ENCODE results near the gene TWNK.

The TWNK gene

DNA sequence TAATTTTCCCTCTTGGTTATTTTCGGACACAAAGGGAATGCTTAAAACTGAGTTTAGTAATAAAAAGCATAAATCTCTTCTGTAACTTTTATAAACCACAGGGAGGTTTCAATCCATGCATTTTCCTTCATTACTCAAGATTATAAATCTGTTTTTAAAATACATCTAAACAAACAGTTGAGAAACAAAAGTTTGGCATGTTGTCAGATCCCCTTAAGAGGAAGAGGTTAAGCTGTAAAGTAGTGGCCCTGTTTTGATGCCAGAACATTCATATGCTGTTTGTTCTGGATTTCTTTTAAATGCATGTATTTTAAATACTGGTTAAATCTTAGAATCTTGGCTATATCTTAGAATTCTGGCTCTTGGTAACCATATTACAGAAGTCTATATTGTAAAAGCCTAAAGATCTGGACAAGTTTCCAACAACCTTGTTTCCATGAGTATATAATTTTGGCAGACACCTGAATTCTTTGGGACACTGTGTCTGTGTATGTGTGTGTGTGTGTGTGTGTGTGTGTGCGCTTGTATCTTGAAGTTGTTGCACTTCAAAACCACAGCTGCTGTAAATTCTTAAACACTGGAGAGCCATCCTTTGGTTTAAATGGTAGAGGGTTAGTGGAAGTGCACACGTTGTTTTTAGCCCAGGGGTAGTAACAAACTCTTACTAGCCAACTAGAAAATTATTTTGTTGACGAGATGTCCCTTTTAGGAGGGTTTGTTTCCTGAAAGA, 24.8 kb upstream of the TWNK start:
- TF ChIP-seq, protein P1, sequence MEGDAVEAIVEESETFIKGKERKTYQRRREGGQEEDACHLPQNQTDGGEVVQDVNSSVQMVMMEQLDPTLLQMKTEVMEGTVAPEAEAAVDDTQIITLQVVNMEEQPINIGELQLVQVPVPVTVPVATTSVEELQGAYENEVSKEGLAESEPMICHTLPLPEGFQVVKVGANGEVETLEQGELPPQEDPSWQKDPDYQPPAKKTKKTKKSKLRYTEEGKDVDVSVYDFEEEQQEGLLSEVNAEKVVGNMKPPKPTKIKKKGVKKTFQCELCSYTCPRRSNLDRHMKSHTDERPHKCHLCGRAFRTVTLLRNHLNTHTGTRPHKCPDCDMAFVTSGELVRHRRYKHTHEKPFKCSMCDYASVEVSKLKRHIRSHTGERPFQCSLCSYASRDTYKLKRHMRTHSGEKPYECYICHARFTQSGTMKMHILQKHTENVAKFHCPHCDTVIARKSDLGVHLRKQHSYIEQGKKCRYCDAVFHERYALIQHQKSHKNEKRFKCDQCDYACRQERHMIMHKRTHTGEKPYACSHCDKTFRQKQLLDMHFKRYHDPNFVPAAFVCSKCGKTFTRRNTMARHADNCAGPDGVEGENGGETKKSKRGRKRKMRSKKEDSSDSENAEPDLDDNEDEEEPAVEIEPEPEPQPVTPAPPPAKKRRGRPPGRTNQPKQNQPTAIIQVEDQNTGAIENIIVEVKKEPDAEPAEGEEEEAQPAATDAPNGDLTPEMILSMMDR (conservative IDR thresholded peaks at IDR 0.05; ENCODE audit: low read length) = no peak
- H3K4me3 ChIP-seq (ENCODE audit: low read length) = no peak overlapping the region
- DNase-seq (ENCODE audit: low read depth) = no peak

DNA sequence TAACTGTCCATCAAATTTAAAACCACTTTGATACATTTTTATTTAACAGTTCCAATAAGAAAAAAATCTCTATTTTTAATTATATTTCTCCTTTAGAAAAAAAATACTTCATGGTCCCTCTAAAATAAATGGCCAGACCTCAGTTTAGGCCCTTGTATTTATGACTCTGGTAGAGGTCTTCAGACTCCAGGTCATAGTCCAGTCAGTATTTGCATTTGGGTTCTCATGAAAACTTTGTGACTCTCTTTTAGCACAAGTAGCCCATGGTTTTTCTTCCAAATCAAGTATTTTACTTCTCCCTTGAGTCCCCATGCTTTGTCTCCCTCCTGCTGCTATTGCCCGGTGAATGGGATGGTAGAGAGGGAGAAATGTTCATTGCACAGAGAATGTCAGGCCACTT, 23.5 kb upstream of the TWNK start:
- no peak for DNase-seq (ENCODE audit: low read depth)
- no peak overlapping the region for H3K4me3 ChIP-seq (ENCODE audit: low read length)
- TF ChIP-seq, protein P1 (conservative IDR thresholded peaks at IDR 0.05; ENCODE audit: low read length) = no peak

DNA sequence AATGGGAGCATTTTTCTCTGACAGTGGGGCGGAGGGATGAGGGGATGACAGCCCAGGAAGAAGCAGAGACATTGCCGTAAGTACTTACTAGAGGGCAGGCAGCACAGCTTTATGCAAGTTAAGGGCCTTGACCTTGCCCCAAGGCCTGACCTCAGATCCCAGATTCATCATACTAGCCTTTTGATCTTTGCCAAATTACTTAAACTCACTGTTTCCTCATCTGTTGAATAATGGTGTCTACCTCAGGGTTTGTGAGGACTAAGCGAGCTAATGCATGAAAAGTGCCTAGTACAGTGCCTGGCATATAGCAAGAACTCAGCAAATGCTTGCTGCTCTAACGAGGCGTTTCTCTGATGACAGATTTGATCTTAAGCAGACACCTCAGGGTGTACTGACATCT, 21.5 kb upstream of the TWNK start:
- TF ChIP-seq, protein P1 (conservative IDR thresholded peaks at IDR 0.05; ENCODE audit: low read length) = no peak

DNA sequence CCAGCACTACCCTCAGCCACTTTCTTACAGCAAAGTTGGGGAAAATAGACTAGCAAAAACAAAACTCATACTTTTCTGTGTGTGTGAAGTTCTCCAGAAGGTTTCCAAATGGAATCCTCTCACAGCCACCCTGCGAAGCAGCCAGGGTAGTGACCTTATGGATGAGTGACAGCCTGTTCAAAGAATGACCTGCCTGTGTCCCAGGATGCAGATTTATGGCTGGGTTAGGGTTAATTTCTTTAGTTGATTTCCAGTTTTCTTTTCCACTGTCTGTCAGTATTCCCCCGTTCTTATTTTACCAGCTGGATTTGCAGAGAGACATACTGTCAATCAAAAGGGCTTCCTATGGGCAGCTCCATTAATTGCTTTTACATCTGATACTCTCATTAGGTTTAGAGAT, 20.5 kb upstream of the TWNK start:
- H3K4me3 ChIP-seq (ENCODE audit: low read length) = no peak overlapping the region
- TF ChIP-seq, protein P1 (conservative IDR thresholded peaks at IDR 0.05; ENCODE audit: low read length) = no peak
- DNase-seq (ENCODE audit: low read depth) = no peak

More for the DNA sequence above, 21.5 kb upstream of the TWNK start:
- DNase-seq (ENCODE audit: low read depth) = no peak
- no peak overlapping the region for H3K4me3 ChIP-seq (ENCODE audit: low read length)

DNA sequence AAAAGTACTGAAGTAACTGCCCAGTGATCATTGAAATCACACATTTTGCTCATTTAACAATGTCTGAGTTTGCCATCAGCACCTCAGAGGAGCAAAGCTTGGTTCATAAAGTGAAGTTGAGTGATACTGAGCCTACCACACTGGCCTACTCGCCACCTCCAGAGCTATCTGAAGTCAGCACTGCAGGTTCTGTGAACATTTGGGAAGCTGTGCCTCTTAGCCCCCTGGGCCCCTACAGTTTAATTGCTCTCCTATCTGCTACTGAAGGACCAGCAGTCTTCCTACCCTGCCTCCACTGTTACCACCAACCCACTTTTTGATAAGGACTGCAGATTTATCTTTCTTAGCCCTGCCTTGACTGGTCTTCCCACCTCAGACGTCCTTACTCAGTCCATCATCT, 20.0 kb upstream of the TWNK start:
- DNase-seq (ENCODE audit: low read depth) = no peak
- TF ChIP-seq, protein P1 (conservative IDR thresholded peaks at IDR 0.05; ENCODE audit: low read length) = no peak

DNA sequence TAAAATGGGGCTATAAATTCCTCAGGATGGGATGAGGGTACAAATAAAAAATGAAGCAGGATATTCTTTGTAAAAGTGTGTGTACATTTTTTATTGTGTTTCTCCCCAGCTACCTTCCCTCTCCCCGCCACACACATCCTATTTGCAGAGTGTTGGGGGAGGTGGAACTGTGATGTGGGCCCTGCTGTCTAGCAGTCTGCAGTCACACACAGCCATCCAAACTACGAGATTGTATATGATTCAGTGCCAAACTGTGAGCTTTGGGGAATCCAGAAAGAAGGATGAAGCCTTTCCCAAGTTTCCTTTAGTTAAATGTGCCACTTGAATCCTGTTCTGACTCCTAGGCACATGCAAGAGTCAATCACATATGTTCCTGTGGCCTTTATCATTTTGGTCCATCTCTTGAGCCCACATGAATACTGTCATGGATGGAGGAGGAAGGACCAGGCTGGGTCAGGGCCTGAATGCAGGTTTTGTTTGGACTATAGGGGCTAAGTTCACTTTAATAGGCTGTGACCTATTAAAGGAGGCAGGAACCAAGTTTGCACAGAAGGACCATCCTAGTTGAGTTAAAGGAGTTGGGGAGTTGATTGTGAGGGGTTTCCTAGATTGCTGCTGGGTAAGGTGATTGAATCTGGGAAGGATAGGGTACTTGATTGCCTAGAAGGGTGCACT, 19.1 kb upstream of the TWNK start:
- 0 out of 2 replicates have a peak overlapping the region, but pooled peaks have one; percentile 63 for H3K4me3 ChIP-seq (ENCODE audit: low read length)
- TF ChIP-seq, protein P1 (conservative IDR thresholded peaks at IDR 0.05; ENCODE audit: low read length) = no peak
- DNase-seq (ENCODE audit: low read depth) = no peak

More for the DNA sequence above, 20.0 kb upstream of the TWNK start:
- H3K4me3 ChIP-seq (ENCODE audit: low read length) = no peak overlapping the region

DNA sequence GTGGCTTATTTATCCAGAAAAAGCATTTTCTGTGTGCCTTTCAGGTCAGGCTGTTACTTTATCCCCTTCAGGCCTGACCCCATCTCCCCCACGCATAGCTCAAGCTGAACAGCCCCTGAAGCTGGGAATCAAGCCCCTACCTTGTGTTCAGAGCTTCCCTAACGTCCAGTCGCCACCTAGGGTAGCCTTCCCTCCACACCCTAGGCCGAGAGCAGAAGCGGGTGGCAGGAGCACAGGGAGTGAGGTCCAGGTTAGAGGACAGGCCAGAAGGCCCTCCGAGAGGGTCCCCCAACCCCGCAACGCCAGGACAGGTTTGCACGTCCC, 18.5 kb upstream of the TWNK start:
- TF ChIP-seq, protein P1 (conservative IDR thresholded peaks at IDR 0.05; ENCODE audit: low read length) = no peak
- DNase-seq (ENCODE audit: low read depth) = no peak
- H3K4me3 ChIP-seq (ENCODE audit: low read length) = peak overlapping the region; percentile 63

Measured in AG10803 (cell line).